ENCODE results near the gene CADPS.

GRCh38 chr3:62758296-62759066 lies 116.7 kb downstream of the CADPS start:
- TF ChIP-seq, protein P1, sequence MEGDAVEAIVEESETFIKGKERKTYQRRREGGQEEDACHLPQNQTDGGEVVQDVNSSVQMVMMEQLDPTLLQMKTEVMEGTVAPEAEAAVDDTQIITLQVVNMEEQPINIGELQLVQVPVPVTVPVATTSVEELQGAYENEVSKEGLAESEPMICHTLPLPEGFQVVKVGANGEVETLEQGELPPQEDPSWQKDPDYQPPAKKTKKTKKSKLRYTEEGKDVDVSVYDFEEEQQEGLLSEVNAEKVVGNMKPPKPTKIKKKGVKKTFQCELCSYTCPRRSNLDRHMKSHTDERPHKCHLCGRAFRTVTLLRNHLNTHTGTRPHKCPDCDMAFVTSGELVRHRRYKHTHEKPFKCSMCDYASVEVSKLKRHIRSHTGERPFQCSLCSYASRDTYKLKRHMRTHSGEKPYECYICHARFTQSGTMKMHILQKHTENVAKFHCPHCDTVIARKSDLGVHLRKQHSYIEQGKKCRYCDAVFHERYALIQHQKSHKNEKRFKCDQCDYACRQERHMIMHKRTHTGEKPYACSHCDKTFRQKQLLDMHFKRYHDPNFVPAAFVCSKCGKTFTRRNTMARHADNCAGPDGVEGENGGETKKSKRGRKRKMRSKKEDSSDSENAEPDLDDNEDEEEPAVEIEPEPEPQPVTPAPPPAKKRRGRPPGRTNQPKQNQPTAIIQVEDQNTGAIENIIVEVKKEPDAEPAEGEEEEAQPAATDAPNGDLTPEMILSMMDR (IDR thresholded peaks at IDR 0.05): no peak
- TF ChIP-seq POLR2A (IDR thresholded peaks at IDR 0.05) (no peak), POLR2AphosphoS5 (IDR thresholded peaks at IDR 0.05) (no peak), EP300 (IDR thresholded peaks at IDR 0.05) (no peak)
